ENCODE results near the gene HSD17B7.

HSD17B7 gene

DNA sequence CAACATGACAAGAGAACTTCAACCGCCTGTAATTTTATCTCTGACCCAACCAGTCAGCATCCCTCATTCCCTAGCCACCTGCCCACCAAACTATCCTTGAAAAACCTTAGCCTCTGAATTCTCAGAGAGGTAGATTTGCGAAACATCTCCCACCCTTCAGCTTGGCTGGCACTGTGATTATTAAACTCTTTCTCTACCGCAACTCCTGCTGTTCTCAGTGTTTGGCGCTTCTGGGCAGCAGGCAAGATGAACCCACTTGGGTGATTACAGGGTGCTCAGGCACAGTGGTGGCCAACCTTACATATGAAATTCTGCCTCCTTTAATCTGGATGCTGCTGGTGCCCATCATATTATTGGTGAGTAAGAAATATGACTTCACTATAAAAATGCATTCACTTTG is 48.4 kb downstream of the HSD17B7 start:
- no peak for DNase-seq (ENCODE audit: low read depth)
- TF ChIP-seq, protein P1, sequence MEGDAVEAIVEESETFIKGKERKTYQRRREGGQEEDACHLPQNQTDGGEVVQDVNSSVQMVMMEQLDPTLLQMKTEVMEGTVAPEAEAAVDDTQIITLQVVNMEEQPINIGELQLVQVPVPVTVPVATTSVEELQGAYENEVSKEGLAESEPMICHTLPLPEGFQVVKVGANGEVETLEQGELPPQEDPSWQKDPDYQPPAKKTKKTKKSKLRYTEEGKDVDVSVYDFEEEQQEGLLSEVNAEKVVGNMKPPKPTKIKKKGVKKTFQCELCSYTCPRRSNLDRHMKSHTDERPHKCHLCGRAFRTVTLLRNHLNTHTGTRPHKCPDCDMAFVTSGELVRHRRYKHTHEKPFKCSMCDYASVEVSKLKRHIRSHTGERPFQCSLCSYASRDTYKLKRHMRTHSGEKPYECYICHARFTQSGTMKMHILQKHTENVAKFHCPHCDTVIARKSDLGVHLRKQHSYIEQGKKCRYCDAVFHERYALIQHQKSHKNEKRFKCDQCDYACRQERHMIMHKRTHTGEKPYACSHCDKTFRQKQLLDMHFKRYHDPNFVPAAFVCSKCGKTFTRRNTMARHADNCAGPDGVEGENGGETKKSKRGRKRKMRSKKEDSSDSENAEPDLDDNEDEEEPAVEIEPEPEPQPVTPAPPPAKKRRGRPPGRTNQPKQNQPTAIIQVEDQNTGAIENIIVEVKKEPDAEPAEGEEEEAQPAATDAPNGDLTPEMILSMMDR (IDR thresholded peaks at IDR 0.05; ENCODE audit: control insufficient read depth, insufficient read depth, low read depth, low read length, missing control alignments), result no peak
- H3K4me3 ChIP-seq (ENCODE audit: control insufficient read depth, low read depth, low read length), result no peak overlapping the region

DNA sequence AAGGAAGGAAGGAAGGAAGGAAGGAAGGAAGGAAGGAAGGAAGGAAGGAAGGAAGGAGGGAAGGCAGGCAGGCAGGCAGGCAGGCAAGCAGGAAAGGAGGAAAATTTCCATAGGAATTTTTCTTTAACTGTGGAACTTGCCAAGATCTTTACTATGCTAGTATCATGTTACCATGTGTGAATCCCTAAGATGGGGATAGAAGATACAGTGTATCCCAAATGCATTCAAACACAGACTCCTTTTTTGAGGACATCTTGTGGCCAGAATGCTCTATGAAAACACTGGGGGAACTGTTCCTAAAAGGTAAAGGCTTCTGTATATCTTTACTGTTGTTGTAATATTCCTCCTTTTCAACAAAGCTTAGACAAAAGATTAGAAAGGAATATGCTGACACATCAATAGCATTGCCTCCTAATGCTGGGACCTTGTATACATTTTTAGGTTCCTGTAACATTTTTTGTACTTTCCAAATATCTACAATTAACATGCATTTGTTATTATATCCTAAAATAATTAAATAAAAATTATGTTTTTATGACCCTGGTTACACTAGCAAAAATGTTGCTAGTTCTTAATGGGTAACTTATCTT is 49.8 kb downstream of the HSD17B7 start:
- TF ChIP-seq, protein P1 (IDR thresholded peaks at IDR 0.05; ENCODE audit: control insufficient read depth, insufficient read depth, low read depth, low read length, missing control alignments), result no peak
- H3K4me3 ChIP-seq (ENCODE audit: control insufficient read depth, low read depth, low read length), result no peak overlapping the region
- no peak for DNase-seq (ENCODE audit: low read depth)

DNA sequence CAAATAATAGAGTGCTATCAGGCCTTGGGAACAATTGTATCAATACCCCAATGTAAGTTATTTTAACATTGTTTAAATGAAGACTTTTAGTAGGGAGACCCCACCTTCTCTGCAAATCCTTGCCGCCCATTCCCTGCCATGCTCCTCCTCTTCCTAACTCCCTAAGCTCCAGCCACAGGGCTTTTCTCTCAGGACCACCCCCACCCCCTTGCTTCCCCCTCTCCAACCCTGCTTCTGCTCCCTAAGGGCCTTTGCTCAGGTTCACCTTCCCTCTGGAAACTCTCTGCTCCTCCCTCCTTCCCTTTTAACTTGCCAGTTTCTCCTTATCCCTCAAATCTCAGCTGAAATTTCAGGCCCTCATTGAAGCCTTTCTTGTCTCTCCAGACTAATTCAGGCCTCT is 53.7 kb downstream of the HSD17B7 start:
- TF ChIP-seq, protein P1 (IDR thresholded peaks at IDR 0.05; ENCODE audit: control insufficient read depth, insufficient read depth, low read depth, low read length, missing control alignments), result no peak
- H3K4me3 ChIP-seq (ENCODE audit: control insufficient read depth, low read depth, low read length), result no peak overlapping the region
- no peak for DNase-seq (ENCODE audit: low read depth)

DNA sequence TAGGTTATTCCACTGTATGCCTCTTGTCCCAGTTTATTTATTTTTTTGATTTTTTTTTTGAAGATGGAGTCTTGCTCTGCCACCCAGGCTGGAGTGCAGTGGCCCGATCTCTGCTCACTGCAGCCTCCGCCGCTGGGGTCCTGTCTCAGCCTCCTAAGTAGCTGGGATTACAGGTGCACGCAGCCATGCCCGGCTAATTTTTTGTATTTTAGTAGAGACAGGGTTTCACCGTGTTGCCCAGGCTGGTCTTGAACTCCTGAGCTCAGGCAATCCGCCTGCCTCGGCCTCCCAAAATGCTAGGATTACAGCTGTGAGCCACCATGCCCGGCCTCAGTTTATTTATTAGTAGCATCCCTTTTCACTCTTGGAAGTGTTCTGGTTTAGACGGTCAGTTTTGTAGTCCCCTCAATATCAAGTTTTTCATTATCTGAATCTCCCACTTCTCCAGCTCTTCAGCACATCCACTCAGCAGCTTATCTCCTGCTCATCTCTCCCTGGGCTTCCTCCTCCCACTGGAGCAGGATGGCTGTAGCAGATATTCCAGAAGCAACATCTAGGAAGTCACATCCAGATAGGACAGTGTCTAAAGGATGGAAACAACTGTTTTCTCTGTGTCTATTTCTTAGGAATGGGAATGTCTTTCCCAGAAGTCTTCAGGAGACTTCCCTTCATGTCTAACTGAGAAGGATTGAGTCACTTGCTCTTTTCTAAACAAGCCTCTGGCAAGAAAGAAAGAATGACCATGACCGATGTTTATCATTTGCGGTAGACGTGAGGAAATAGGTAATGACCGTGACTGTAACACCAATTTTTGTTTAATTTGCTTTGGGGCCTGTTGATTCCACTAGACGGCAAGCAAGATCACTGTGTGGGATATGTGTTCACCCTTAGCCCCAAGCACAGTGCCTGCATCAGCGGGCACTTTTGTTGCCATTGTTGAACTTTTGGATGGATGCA is 56.0 kb downstream of the HSD17B7 start:
- no peak overlapping the region for H3K4me3 ChIP-seq (ENCODE audit: control insufficient read depth, low read depth, low read length)
- peak; percentile 17 for DNase-seq (ENCODE audit: low read depth)
- TF ChIP-seq, protein P1 (IDR thresholded peaks at IDR 0.05; ENCODE audit: control insufficient read depth, insufficient read depth, low read depth, low read length, missing control alignments), result no peak

DNA sequence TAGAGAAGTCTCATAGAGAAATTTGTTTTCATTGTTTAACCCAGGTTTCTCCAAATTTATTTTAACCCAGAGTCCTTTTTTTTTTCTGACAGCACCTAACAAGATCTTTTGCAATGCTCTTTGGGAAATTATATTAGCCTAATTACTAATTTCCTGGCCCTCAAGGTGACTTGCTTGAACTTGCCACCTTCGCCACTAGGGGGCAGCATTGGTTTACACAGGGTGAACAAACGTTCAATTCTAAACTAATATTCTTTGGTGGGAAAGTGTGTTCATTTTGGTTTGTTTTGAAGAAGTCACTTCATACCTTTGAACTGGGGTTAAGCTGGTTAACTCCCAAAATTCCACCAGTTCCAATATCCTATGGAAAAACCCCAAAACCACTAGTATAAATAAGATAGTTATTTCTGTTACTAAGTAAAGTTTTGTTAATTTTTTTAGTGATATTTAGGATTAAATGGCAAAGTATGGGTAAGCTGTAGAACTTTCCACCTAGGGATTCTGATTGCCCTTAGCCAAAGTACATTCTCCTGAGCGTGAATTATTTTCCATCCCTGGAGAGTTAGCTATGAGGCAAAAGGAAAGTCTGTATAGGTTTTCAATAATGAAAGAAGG is 57.4 kb downstream of the HSD17B7 start:
- no peak overlapping the region for H3K4me3 ChIP-seq (ENCODE audit: control insufficient read depth, low read depth, low read length)
- TF ChIP-seq, protein P1 (IDR thresholded peaks at IDR 0.05; ENCODE audit: control insufficient read depth, insufficient read depth, low read depth, low read length, missing control alignments), result peak; percentile 89
- peak; percentile 33 for DNase-seq (ENCODE audit: low read depth)

DNA sequence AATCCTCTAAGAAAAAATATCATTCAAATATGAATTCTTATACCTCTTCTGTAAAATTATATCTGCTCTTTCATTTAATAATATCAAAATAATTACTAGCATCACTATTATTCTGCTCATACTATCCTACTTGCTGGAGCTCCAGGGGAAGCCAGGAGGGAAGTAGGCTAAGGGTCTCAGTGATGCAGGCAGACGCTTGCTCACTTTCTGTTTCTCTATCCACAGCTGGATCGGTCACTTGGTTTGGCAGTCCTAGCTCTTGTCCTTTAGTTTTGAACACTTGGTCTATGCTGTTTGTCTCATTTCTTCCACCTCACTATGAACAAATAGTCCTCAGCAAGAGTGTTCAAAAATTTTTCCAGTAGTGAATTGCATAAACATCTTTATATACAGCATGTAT is 59.2 kb downstream of the HSD17B7 start:
- TF ChIP-seq, protein P1 (IDR thresholded peaks at IDR 0.05; ENCODE audit: control insufficient read depth, insufficient read depth, low read depth, low read length, missing control alignments), result no peak
- no peak for DNase-seq (ENCODE audit: low read depth)
- no peak overlapping the region for H3K4me3 ChIP-seq (ENCODE audit: control insufficient read depth, low read depth, low read length)

Measured in AG09309 (cell line).